SU-DHL-6 (cell line): ENCODE measurements around the gene ATN1.

ENCODE experiments used
- H2AFZ ChIP-seq: fragments of 200-600 bp; sonication (generic); 2 replicates; pipeline ENCODE4 v1.6.1; 2014; ENCODE audit warnings: low read depth, mild to moderate bottlenecking, moderate library complexity, mixed read lengths, antibody characterized with exemption, low read length; ENCODE audit not compliant: severe bottlenecking
- H3F3A ChIP-seq: fragments of 200-600 bp; shearing (Covaris generic); 2 replicates; pipeline ENCODE4 v1.6.0; 2016; ENCODE audit warnings: antibody characterized with exemption, mild to moderate bottlenecking; ENCODE audit not compliant: insufficient read depth
- H3K27ac ChIP-seq: fragments of 200-600 bp; sonication (generic); 2 replicates; pipeline ENCODE4 v1.5.1; 2016; ENCODE audit warnings: low read depth, mild to moderate bottlenecking, low read length, moderate library complexity, mixed read lengths
- H3K27me3 ChIP-seq: fragments of 200-600 bp; sonication (generic), shearing (Covaris generic); 2 replicates; pipeline ENCODE4 v1.6.0; 2014; ENCODE audit warnings: mild to moderate bottlenecking, low read length
- H3K36me3 ChIP-seq: fragments of 200-600 bp; sonication (generic); 2 replicates; pipeline ENCODE4 v1.6.1; 2014; ENCODE audit warnings: mild to moderate bottlenecking, low read length, mixed read lengths
- H3K4me2 ChIP-seq: fragments of 300-600, 200-600 bp; shearing (Covaris generic), sonication (generic); 2 replicates; pipeline ENCODE4 v1.6.0; 2014; ENCODE audit warnings: low read length, low read depth, mild to moderate bottlenecking; ENCODE audit not compliant: poor library complexity, severe bottlenecking
- H3K4me3 ChIP-seq: fragments of 200-600 bp; sonication (generic); 2 replicates; pipeline ENCODE4 v1.5.1; 2014; ENCODE audit warnings: antibody characterized with exemption, low read length, mild to moderate bottlenecking, mixed read lengths; ENCODE audit not compliant: insufficient read depth, poor library complexity, severe bottlenecking
- H3K79me2 ChIP-seq: fragments of 200-600 bp; sonication (generic); 2 replicates; pipeline ENCODE4 v1.6.1; 2014; ENCODE audit warnings: mild to moderate bottlenecking, low read length, moderate library complexity; ENCODE audit not compliant: insufficient read depth
- H3K9ac ChIP-seq: fragments of 200-600 bp; sonication (generic); 2 replicates; pipeline ENCODE4 v1.7.0; 2014; ENCODE audit warnings: mild to moderate bottlenecking, low read length
- H3K9me2 ChIP-seq: fragments of 200-600 bp; sonication (generic); replicated peaks from 2 replicates; pipeline ENCODE4 v1.6.1; 2014; ENCODE audit warnings: low read length; ENCODE audit not compliant: insufficient read depth
- H3K9me3 ChIP-seq: fragments of 200-600 bp; sonication (generic); 2 replicates; pipeline ENCODE4 v1.6.1; 2014; ENCODE audit warnings: low read length, mixed read lengths; ENCODE audit not compliant: insufficient read depth
- H4K20me1 ChIP-seq: fragments of 200-600 bp; sonication (generic); 2 replicates; pipeline ENCODE4 v1.6.1; 2014; ENCODE audit warnings: low read depth, mild to moderate bottlenecking, antibody characterized with exemption, low read length, moderate library complexity, mixed read lengths
- EZH2phosphoT487 ChIP-seq: fragments of 200-600 bp; sonication (generic), shearing (Covaris generic); conservative IDR thresholded peaks from 2 replicates; pipeline ENCODE4 v1.6.1; 2018; ENCODE audit warnings: mild to moderate bottlenecking, antibody characterized with exemption, low read length, moderate library complexity, mixed read lengths
- TF ChIP-seq, protein P1 (sequence below): fragments of 200-600 bp; sonication (generic); IDR thresholded peaks from one replicate; pipeline ENCODE4 v1.5.1; 2017; ENCODE audit warnings: antibody characterized with exemption, mild to moderate bottlenecking, low read length, moderate library complexity; ENCODE audit not compliant: insufficient read depth, poor library complexity, severe bottlenecking

ATN1 gene

DNA sequence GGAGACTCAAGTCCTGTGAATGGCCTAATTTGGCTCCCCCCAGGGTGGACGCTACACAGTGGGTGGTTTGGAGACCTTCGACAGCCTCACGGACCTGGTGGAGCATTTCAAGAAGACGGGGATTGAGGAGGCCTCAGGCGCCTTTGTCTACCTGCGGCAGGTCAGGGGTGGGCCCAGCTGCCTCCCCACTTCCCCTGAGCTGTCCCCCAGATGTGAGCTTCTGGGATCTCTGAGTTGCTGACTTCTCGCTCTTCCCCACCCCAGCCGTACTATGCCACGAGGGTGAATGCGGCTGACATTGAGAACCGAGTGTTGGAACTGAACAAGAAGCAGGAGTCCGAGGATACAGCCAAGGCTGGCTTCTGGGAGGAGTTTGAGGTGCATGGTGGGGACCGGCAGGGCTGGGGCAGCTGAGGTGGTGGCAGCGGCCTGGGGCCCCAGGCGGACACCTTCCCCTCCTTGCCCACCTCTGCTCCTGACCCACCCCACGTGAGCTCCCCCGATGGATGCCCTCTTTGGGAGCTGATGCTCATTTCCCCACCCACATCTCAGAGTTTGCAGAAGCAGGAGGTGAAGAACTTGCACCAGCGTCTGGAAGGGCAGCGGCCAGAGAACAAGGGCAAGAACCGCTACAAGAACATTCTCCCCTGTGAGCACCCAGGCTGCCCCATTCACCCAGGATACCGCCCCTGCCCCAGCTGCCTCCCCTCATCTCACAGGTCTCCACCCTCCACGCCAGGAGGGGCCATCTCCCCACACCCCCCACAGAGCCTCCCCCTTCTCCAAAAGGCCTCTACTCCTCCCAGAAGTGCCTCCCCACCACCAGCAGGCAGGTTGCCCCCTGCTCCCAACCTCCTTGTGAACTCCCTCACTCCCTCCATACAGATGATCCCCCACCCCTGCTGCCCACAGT lies 27.6 kb downstream of the ATN1 start:
- Histone ChIP-seq H3K4me2 (no peak overlapping the region), H2AFZ (no peak overlapping the region), H3K36me3 (no peaks in the 10 kb centered on the region), H3F3A (no peaks in the 10 kb centered on the region), H3K27ac (no peak overlapping the region), H3K4me3 (no peak overlapping the region), H3K79me2 (no peaks in the 10 kb centered on the region), H3K9me2 (no peaks in the 10 kb centered on the region), H3K9ac (no peak overlapping the region), H4K20me1 (no peaks in the 10 kb centered on the region), H3K27me3 (no peaks in the 10 kb centered on the region), H3K9me3 (no peaks in the 10 kb centered on the region)
- TF ChIP-seq, protein P1, sequence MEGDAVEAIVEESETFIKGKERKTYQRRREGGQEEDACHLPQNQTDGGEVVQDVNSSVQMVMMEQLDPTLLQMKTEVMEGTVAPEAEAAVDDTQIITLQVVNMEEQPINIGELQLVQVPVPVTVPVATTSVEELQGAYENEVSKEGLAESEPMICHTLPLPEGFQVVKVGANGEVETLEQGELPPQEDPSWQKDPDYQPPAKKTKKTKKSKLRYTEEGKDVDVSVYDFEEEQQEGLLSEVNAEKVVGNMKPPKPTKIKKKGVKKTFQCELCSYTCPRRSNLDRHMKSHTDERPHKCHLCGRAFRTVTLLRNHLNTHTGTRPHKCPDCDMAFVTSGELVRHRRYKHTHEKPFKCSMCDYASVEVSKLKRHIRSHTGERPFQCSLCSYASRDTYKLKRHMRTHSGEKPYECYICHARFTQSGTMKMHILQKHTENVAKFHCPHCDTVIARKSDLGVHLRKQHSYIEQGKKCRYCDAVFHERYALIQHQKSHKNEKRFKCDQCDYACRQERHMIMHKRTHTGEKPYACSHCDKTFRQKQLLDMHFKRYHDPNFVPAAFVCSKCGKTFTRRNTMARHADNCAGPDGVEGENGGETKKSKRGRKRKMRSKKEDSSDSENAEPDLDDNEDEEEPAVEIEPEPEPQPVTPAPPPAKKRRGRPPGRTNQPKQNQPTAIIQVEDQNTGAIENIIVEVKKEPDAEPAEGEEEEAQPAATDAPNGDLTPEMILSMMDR = no peak
- TF ChIP-seq EZH2phosphoT487 = no peak

DNA sequence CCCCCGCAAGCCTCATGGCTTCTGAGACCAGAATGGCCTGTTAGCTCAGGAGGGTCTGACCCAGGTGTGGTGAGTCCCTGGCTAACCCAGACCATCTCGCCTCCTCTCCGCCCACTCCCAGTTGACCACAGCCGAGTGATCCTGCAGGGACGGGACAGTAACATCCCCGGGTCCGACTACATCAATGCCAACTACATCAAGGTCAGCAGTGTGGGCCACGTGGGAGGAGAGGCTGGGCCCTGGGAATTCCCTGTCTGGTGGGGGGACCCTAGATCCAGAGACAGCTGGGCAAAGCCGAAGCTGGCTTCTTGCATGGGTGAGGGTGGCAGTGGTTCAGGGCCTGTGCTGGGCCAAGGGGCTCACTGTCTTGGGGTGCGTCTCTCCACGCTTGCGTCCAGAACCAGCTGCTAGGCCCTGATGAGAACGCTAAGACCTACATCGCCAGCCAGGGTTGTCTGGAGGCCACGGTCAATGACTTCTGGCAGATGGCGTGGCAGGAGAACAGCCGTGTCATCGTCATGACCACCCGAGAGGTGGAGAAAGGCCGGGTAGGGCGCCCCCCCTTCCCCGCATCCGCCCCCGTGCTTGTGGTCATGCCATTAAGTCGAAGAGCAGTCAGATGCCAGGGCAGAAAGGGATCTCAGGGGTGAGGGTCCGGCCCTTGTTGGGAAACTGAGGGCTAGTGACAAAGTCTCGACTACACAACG lies 28.4 kb downstream of the ATN1 start:
- no peaks in the 10 kb centered on the region for H3K36me3 ChIP-seq
- no peaks in the 10 kb centered on the region for H3K79me2 ChIP-seq
- no peak for TF ChIP-seq EZH2phosphoT487
- TF ChIP-seq, protein P1 = no peak
- no peaks in the 10 kb centered on the region for H3K27me3 ChIP-seq
- H3K4me3 ChIP-seq = no peak overlapping the region
- H3K9me2 ChIP-seq = no peaks in the 10 kb centered on the region
- no peak overlapping the region for H3K4me2 ChIP-seq
- no peaks in the 10 kb centered on the region for H3F3A ChIP-seq
- no peak overlapping the region for H3K27ac ChIP-seq
- H3K9ac ChIP-seq = no peak overlapping the region
- H4K20me1 ChIP-seq = no peaks in the 10 kb centered on the region
- no peak overlapping the region for H2AFZ ChIP-seq
- H3K9me3 ChIP-seq = no peaks in the 10 kb centered on the region

DNA sequence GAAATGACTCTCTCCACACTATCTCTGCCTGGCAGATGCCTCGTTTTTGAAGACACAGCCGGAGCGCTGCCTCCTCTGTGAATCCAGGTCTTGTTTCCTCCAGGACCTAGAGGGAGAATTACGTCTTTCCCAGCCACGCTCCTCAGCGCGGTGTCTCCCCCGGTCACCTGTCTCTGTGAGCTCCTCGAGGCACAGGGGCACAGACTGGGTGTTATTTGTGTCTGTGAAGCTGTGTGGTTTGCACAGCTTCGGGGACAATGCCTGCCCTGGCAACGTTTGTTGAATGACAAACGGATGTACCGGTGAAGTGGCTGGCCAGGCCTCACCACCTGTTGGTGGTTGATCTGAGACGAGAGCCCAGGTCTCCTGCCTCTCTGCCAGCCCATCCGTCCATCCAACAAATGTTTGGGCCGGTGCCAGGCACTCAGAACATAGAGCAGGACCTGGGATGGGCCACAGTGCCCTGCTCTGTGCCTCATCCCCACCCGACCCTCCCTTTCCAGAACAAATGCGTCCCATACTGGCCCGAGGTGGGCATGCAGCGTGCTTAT lies 29.5 kb downstream of the ATN1 start:
- Histone ChIP-seq H3K9me2 (no peaks in the 10 kb centered on the region), H3F3A (no peaks in the 10 kb centered on the region), H3K9ac (no peak overlapping the region), H3K27me3 (no peaks in the 10 kb centered on the region), H3K9me3 (no peaks in the 10 kb centered on the region), H3K36me3 (no peaks in the 10 kb centered on the region), H3K79me2 (no peaks in the 10 kb centered on the region), H3K4me2 (no peak overlapping the region), H2AFZ (no peak overlapping the region), H3K27ac (no peak overlapping the region), H3K4me3 (no peak overlapping the region), H4K20me1 (no peaks in the 10 kb centered on the region)
- TF ChIP-seq, protein P1 = no peak
- no peak for TF ChIP-seq EZH2phosphoT487
